ENCODE data around the gene KHNYN.

- TF ChIP-seq CTCF (IDR thresholded peaks at IDR 0.05), result no peak
- TF ChIP-seq POLR2AphosphoS5 (IDR thresholded peaks at IDR 0.05), result no peak
These were observed 7.5 kb upstream of the KHNYN start for GRCh38 chr14:24422261-24422660.
